Esophagus muscularis mucosa (tissue), 4 donors: ENCODE measurements around the gene FAS. TPM values are rescaled to one million over a fixed set of nuclear protein-coding genes. Genes with fewer than 3 reads are reported as not detected.

ENCODE experiments used
- DNase-seq: peaks from one replicate; pipeline ENCODE4 v3.0.0-alpha.2; 2017; ENCODE audit errors: extremely low spot score
- H3K27ac ChIP-seq, 4 donors: fragments of 200-600 bp; sonication (generic); replicated peaks in 1 of 4; 1 replicate in 3 of 4; 2 replicates in 1 of 4; pipeline ENCODE4 v1.5.1; 2016 to 2019; ENCODE audit warnings: mild to moderate bottlenecking in 1 of 4
- H3K27me3 ChIP-seq, 4 donors: fragments of 200-600 bp; sonication (generic); one replicate each; pipeline versions ENCODE4 v1.5.1 to v1.6.0; 2016 to 2019
- H3K36me3 ChIP-seq, 4 donors: fragments of 200-600 bp; sonication (generic); one replicate each; pipeline ENCODE4 v1.5.1; 2016 to 2019
- H3K4me1 ChIP-seq, 4 donors: fragments of 200-600 bp; sonication (generic); one replicate each; pipeline ENCODE4 v1.5.1; 2016 to 2019
- H3K4me3 ChIP-seq, 4 donors: fragments of 200-600 bp; sonication (generic); 1 replicate in 2 of 4; 2 replicates in 2 of 4; pipeline ENCODE4 v1.5.1; 2016 to 2019; ENCODE audit warnings: mild to moderate bottlenecking in 4 of 4, moderate library complexity in 1 of 4
- H3K9me3 ChIP-seq, 4 donors: fragments of 200-600 bp; sonication (generic); 1 replicate in 3 of 4; 2 replicates in 1 of 4; pipeline ENCODE4 v1.5.1; 2016 to 2019
- EP300 ChIP-seq: sonication (generic); formaldehyde crosslinking; IDR thresholded peaks from one replicate; pipeline ENCODE4 v1.6.1; 2017; ENCODE audit warnings: antibody characterized with exemption
- POLR2A ChIP-seq: fragments of 450-650 bp; IDR thresholded peaks from one replicate; pipeline ENCODE4 v1.6.1; 2017; ENCODE audit warnings: antibody characterized with exemption, moderate library complexity, mild to moderate bottlenecking, low read depth
- POLR2AphosphoS5 ChIP-seq, 2 donors: sonication (generic); formaldehyde crosslinking; IDR thresholded peaks; one replicate each; pipeline ENCODE4 v1.6.1; 2017; ENCODE audit warnings: antibody characterized with exemption in 2 of 2
- WGBS: methylation state at CpG from one replicate; pipeline ENCODE4 v1.1.5; 2018; 5-methylcytosine and 5-hydroxymethylcytosine counted together
- intact Hi-C: fragments of 100-400 bp; cut with DNase I; formaldehyde crosslinking; loops from one replicate; pipeline ENCODE4 v1.15.1; 2023
- total RNA-seq, 4 donors: library from RNA; depleted of rRNA; stranded (reverse); fragments of >200 nt; gene quantifications; one replicate each; pipeline versions ENCODE4 v1.1.0 to v1.2.1, GENCODE V29; 2016
- TF ChIP-seq, protein P1 (sequence below), 3 experiments: fragments of 200-600 bp in 2 of 3; fragments of 450-650 bp in 1 of 3; sonication (generic) in 2 of 3; IDR thresholded peaks; one replicate each; pipeline ENCODE4 v1.5.1; 2017 to 2019; ENCODE audit warnings: antibody characterized with exemption in 3 of 3, mild to moderate bottlenecking in 2 of 3, moderate library complexity in 1 of 3

The FAS gene
- total RNA-seq, 4 donors from 2014 or later = 16.6 to 27.5 (median 18.7) TPM

DNA sequence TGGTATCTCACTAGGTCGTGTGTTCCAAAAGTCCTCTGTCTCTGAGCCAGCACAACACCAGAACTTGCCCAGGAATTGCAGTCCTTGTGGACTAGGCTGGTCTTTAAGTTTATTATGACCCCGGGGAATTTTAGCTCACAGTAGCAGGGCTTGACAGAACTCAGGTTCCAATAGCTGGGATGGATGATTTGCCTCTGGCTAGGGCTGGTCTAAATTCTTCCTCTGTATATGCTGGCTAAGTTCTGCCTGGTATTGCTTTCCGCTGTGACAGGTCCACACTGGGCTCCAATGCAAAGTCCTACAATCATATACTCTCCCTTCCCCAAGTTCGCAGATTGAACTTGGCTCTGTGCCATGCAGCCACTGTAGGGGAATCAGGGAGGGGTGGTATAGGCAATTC is 52.5 kb downstream of the FAS start:
- H3K9me3 ChIP-seq = no peaks in the 10 kb centered on the region
- peaks cover 0 to 7% (median 4%) of the 10 kb centered on the region in 4 donors for H3K4me1 ChIP-seq
- DNase-seq = no peak
- intact Hi-C loops = no loop called here
- H3K27me3 ChIP-seq = no peaks in the 10 kb centered on the region
- TF ChIP-seq POLR2A (no peak), POLR2AphosphoS5 (IDR thresholded peaks at IDR 0.05) (no peak), EP300 (no peak)
- TF ChIP-seq, protein P1, sequence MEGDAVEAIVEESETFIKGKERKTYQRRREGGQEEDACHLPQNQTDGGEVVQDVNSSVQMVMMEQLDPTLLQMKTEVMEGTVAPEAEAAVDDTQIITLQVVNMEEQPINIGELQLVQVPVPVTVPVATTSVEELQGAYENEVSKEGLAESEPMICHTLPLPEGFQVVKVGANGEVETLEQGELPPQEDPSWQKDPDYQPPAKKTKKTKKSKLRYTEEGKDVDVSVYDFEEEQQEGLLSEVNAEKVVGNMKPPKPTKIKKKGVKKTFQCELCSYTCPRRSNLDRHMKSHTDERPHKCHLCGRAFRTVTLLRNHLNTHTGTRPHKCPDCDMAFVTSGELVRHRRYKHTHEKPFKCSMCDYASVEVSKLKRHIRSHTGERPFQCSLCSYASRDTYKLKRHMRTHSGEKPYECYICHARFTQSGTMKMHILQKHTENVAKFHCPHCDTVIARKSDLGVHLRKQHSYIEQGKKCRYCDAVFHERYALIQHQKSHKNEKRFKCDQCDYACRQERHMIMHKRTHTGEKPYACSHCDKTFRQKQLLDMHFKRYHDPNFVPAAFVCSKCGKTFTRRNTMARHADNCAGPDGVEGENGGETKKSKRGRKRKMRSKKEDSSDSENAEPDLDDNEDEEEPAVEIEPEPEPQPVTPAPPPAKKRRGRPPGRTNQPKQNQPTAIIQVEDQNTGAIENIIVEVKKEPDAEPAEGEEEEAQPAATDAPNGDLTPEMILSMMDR (IDR thresholded peaks at IDR 0.05) = no peak
- no peak overlapping the region for H3K27ac ChIP-seq
- no peak overlapping the region for H3K4me3 ChIP-seq
- 85% methylated on average over 4 of the region's 4 CpGs for WGBS
- H3K36me3 ChIP-seq = no peaks in the 10 kb centered on the region

DNA sequence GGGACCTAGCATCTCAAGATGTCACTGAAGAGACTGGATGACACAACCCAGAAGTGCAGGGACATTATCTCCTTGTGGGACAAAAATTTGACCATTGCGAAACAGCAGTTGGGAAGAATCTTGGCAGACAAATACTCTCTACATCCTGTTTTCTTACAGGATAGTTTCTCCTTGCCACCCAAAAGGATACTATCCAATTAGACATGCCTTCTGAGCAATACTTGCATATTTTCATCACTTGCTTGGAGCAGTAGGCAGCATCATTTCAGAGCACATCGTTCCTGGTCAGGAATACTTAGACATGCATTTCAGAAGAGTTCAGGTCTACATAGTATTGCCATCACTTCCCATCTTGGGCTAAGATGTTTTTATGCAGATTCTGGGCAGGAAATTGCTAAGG is 56.8 kb downstream of the FAS start:
- Histone ChIP-seq H3K9me3 (no peaks in the 10 kb centered on the region), H3K36me3 (no peaks in the 10 kb centered on the region), H3K27ac (no peak overlapping the region), H3K4me1 (peaks cover 0 to 9% (median 6%) of the 10 kb centered on the region in 4 donors), H3K27me3 (no peaks in the 10 kb centered on the region), H3K4me3 (no peak overlapping the region)
- TF ChIP-seq EP300 (no peak), POLR2AphosphoS5 (IDR thresholded peaks at IDR 0.05) (peak in 1 of 2 donors; percentile 14)
- 73% methylated on average over 2 of the region's 2 CpGs for WGBS
- intact Hi-C loops = no loop called here
- DNase-seq = no peak

DNA sequence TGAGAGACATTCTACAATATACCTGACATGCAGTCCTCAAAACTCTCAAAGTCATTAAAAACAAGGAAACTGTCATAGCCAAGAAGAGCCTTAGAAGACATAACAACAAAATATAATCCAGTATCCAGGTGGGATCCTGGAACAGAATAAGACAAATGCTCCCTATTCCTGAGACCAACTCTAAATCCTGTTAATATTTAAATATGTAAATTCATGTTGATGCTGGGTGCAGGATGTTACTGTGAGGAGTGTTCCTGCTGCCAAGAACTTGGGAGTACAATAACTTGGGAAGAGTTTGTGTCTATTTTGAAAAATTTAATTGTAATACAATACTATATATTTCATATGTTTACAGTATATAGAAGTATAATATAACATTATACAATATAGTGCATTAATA is 61.0 kb downstream of the FAS start:
- TF ChIP-seq POLR2AphosphoS5 (IDR thresholded peaks at IDR 0.05) (no peak), EP300 (no peak), POLR2A (no peak)
- TF ChIP-seq, protein P1 (IDR thresholded peaks at IDR 0.05) = no peak
- no peak for DNase-seq
- intact Hi-C loops = no loop called here
- no peak overlapping the region for H3K4me3 ChIP-seq
- H3K9me3 ChIP-seq = no peaks in the 10 kb centered on the region
- peaks cover 5 to 18% (median 7%) of the 10 kb centered on the region in 4 donors for H3K4me1 ChIP-seq
- no peaks in the 10 kb centered on the region for H3K27me3 ChIP-seq
- no peaks in the 10 kb centered on the region for H3K36me3 ChIP-seq
- no peak overlapping the region for H3K27ac ChIP-seq

DNA sequence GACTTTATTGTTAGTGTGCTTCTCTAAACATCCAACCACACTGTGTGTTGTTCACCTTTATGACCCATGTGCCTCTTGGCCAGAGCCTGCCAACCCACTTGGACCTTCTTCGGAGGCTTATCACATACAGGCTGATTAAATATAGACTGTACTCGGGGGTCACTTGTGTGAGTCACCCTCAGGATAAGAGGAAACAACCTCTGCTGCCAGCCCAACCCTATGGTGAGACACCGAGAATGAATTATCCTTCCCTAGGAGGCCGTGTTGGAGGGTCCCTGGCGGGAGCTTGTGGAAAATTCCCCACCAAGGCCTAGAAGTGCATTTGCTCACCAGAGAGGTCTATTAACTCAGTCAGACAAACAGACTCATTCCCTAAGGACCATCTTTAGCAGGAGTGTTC is 63.0 kb downstream of the FAS start:
- TF ChIP-seq, protein P1 (IDR thresholded peaks at IDR 0.05) = no peak
- TF ChIP-seq EP300 = no peak
- no peak for TF ChIP-seq POLR2A
- no peak for TF ChIP-seq POLR2AphosphoS5 (IDR thresholded peaks at IDR 0.05)
- intact Hi-C loops = no loop called here
- H3K27me3 ChIP-seq = no peaks in the 10 kb centered on the region
- H3K36me3 ChIP-seq = no peaks in the 10 kb centered on the region
- H3K27ac ChIP-seq = no peak overlapping the region
- H3K4me1 ChIP-seq = peaks cover 0 to 9% (median 3%) of the 10 kb centered on the region in 4 donors
- no peak overlapping the region for H3K4me3 ChIP-seq
- no peaks in the 10 kb centered on the region for H3K9me3 ChIP-seq
- no peak for DNase-seq
- 91% methylated on average over 5 of the region's 5 CpGs for WGBS

DNA sequence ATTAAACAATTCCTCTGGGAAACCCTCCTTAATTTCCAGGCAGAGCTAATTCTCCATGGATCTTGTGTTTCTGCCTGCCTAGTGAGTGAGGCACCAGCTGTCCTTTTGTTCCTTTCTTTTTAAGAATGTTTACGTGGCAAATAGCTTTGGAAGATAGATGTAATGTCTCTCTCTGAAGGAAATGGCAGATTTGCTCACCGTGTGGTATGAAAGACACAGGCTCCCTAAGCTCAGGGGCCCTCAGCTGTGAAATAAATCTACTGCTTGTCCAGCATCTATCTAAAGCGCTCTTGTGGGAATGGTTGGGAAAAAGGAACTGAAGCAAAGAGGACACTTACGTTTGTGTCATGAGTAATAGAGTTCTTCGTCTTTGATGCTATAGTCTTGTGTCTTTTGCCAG is 64.6 kb downstream of the FAS start:
- intact Hi-C loops = no loop called here
- no peak overlapping the region for H3K27ac ChIP-seq
- WGBS = 75% methylated on average over 5 of the region's 5 CpGs
- no peak for DNase-seq
- H3K4me3 ChIP-seq = no peak overlapping the region
- H3K36me3 ChIP-seq = no peaks in the 10 kb centered on the region
- H3K9me3 ChIP-seq = no peaks in the 10 kb centered on the region
- no peaks in the 10 kb centered on the region for H3K27me3 ChIP-seq
- peaks cover 0 to 9% (median 3%) of the 10 kb centered on the region in 4 donors for H3K4me1 ChIP-seq
- no peak for TF ChIP-seq POLR2A
- no peak for TF ChIP-seq POLR2AphosphoS5 (IDR thresholded peaks at IDR 0.05)
- no peak for TF ChIP-seq EP300
- TF ChIP-seq, protein P1 (IDR thresholded peaks at IDR 0.05) = no peak
